Peyer's patch (tissue), 4 donors: ENCODE results near the gene MMP14.

Source experiments
- POLR2A ChIP-seq, 2 donors: fragments of 450-650 bp; IDR thresholded peaks; one replicate each; pipeline ENCODE4 v1.5.1; 2017; ENCODE audit warnings: antibody characterized with exemption in 2 of 2, mild to moderate bottlenecking in 2 of 2, moderate library complexity in 2 of 2
- TF ChIP-seq, protein P1 (sequence below), 6 experiments: fragments of 450-650 bp in 4 of 6; fragments of 200-600 bp in 2 of 6; sonication (generic) in 1 of 6; IDR thresholded peaks; one replicate each; pipeline ENCODE4 v1.5.1; 2017 to 2019; ENCODE audit warnings: antibody characterized with exemption in 6 of 6, mild to moderate bottlenecking in 3 of 6, moderate library complexity in 1 of 6

DNA sequence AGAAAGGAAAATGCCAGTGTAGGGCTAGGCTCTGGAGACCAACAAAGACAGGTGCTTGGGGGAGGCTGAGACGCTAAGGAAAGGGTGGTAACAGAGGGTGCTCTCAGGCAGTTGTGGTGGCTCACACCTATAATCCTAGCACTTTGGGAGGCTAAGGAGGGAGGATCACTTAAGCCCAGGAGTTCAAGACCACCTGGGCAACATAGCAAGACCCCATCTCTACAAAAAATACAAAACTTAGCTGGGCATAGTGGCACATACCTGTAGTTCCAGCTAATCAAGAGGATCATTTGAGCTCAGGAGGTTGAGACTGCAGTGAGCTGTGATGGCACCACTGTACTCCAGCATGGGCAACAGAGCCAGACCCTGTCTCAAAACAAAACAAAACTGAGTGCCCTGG, 59.0 kb downstream of the MMP14 start:
- TF ChIP-seq, protein P1, sequence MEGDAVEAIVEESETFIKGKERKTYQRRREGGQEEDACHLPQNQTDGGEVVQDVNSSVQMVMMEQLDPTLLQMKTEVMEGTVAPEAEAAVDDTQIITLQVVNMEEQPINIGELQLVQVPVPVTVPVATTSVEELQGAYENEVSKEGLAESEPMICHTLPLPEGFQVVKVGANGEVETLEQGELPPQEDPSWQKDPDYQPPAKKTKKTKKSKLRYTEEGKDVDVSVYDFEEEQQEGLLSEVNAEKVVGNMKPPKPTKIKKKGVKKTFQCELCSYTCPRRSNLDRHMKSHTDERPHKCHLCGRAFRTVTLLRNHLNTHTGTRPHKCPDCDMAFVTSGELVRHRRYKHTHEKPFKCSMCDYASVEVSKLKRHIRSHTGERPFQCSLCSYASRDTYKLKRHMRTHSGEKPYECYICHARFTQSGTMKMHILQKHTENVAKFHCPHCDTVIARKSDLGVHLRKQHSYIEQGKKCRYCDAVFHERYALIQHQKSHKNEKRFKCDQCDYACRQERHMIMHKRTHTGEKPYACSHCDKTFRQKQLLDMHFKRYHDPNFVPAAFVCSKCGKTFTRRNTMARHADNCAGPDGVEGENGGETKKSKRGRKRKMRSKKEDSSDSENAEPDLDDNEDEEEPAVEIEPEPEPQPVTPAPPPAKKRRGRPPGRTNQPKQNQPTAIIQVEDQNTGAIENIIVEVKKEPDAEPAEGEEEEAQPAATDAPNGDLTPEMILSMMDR (IDR thresholded peaks at IDR 0.05) = no peak
- no peak for TF ChIP-seq POLR2A (IDR thresholded peaks at IDR 0.05)
